HCEC 1CT (cell line): ENCODE measurements around the gene STARD8.

Experiments used
- DNase-seq: peaks from one replicate; pipeline ENCODE4 v3.0.0-alpha.2; 2017

The STARD8 gene

DNA sequence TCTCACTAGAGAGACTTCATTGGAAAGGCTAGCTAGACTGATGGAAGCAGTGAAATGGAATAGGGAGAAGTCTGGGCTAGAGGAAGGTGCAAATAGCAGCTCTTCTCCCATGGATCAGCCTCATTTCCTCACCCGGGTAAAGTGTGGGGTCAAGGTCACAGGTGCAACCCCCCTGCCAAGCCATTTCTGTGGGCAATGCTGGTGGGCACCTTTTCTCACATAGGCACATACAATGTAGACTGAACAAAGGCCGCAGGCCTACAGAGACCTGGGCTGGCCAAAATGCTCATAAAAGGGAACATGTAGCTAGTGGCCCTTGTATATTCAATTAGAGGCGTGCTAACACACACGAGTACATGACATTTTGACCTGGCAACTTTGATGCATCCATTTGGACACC lies 109.9 kb downstream of the STARD8 start:
- no peak for DNase-seq

DNA sequence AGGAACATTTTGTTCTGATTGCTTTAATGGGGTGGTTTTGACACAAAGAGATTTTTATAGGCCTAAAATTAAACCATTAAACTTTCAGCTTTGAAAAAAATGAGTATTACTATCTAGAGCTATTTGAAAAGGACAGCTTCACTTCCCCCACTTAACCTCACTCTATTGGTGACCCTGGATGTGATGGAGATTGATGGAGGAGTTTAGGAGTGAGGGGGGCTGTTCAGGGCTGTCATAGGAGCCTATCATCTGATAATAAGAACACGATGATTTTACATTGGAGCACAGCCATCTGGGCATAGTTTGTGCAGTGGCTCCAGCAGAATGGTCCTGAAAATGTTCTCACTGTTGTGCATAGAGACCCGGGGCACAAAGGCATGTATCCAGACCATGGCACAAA lies 110.3 kb downstream of the STARD8 start:
- DNase-seq = no peak

DNA sequence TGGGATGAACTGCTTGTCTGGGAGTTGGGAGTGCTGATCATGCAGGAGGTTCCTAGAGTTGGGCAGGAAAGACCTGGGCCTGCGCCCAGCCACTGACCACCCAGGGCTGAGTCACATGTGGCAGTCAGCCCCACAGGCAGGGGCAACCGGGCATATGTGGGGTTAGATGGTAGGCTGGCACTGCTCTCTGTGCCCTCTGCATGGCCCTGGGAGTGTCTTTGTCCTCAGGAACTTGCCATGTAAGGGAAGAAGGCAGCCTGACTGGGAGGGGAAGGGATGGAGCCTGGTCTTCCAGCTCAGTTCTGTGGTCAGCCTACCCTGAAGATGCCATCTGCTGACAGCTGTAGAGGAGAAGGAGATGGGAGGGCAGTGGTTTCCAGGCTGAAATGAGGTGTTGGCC lies 111.2 kb downstream of the STARD8 start:
- DNase-seq = no peak

- no peak for DNase-seq
These were observed 113.6 kb downstream of the STARD8 start for GRCh38 chrX:68761086-68761485.

GRCh38 chrX:68762766-68763165 lies 115.3 kb downstream of the STARD8 start:
- DNase-seq = no peak

DNA sequence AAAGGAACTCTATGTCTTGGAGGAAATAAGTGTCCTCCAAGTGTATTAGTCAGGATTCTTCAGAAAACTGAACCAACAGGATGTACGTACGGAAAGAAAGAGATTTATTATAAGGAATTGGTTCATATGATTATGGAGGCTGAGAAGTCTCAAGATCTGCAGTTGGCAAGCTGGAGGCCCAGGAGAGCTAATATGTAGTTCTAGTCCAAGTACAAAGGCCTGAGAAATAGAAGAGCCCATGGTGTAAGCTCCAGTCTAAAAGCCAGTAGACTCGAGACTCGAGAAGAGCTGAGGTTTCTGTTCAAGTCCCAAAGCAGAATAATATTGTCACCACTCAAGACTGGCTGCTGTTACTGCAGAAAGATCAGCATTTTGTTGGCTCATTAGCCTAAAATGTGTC lies 116.0 kb downstream of the STARD8 start:
- no peak for DNase-seq
